ENCODE measurements around the gene ERICH2.

Gene ERICH2

GRCh38 chr2:170829036-170829435, 58.9 kb downstream of the ERICH2 start:
- H2BK15ac ChIP-seq (replicated peaks; ENCODE audit: low read depth), result no peak overlapping the region
- no peak overlapping the region for H4K8ac ChIP-seq (ENCODE audit: low read depth, low read length)
- no peaks in the 10 kb centered on the region for H3K36me3 ChIP-seq (ENCODE audit: control insufficient read depth, insufficient read depth, low read length)
- H3K9ac ChIP-seq (ENCODE audit: low read length), result no peak overlapping the region
- no peak overlapping the region for H3K4me2 ChIP-seq (ENCODE audit: low read length)
- no peak overlapping the region for H2BK120ac ChIP-seq (ENCODE audit: low read depth, low read length)
- H3K79me1 ChIP-seq (ENCODE audit: low read length), result no peaks in the 10 kb centered on the region
- H3K79me2 ChIP-seq (ENCODE audit: control insufficient read depth, insufficient read depth, low read length), result no peaks in the 10 kb centered on the region
- no peak for DNase-seq
- WGBS (ENCODE audit: extremely low coverage, insufficient coverage, low lambda C conversion rate), result no CpG with 5 or more reads among the region's 2 CpGs
- H3K56ac ChIP-seq (ENCODE audit: low read length), result no peak overlapping the region
- no peaks in the 10 kb centered on the region for H3K27me3 ChIP-seq (ENCODE audit: insufficient read depth, low read length, poor library complexity)
- H3K27ac ChIP-seq (ENCODE audit: low read depth, low read length), result no peak overlapping the region
- H3K4me1 ChIP-seq (ENCODE audit: control insufficient read depth, low read depth, low read length), result peaks cover under 1% of the 10 kb centered on the region
- H3K4ac ChIP-seq (ENCODE audit: low read depth, low read length), result no peak overlapping the region
- H2AK5ac ChIP-seq (ENCODE audit: low read length), result no peak overlapping the region
- no peak overlapping the region for H4K5ac ChIP-seq (ENCODE audit: low read length)
- no peak overlapping the region for H3K23ac ChIP-seq (ENCODE audit: low read length)
- no peak overlapping the region for H2BK5ac ChIP-seq (ENCODE audit: low read length)
- H3K18ac ChIP-seq (ENCODE audit: low read length), result no peak overlapping the region
- no peak overlapping the region for H3K4me3 ChIP-seq (ENCODE audit: low read length)

GRCh38 chr2:170830166-170830565, 60.0 kb downstream of the ERICH2 start:
- no peaks in the 10 kb centered on the region for H3K79me2 ChIP-seq (ENCODE audit: control insufficient read depth, insufficient read depth, low read length)
- H3K4me2 ChIP-seq (ENCODE audit: low read length), result no peak overlapping the region
- H3K4me3 ChIP-seq (ENCODE audit: low read length), result no peak overlapping the region
- no peaks in the 10 kb centered on the region for H3K79me1 ChIP-seq (ENCODE audit: low read length)
- no peak for DNase-seq
- H4K8ac ChIP-seq (ENCODE audit: low read depth, low read length), result no peak overlapping the region
- no peak overlapping the region for H3K4ac ChIP-seq (ENCODE audit: low read depth, low read length)
- no peak overlapping the region for H2BK120ac ChIP-seq (ENCODE audit: low read depth, low read length)
- H3K27ac ChIP-seq (ENCODE audit: low read depth, low read length), result no peak overlapping the region
- H3K18ac ChIP-seq (ENCODE audit: low read length), result no peak overlapping the region
- H4K5ac ChIP-seq (ENCODE audit: low read length), result no peak overlapping the region
- no peak overlapping the region for H3K56ac ChIP-seq (ENCODE audit: low read length)
- H3K36me3 ChIP-seq (ENCODE audit: control insufficient read depth, insufficient read depth, low read length), result no peaks in the 10 kb centered on the region
- no peak overlapping the region for H2AK5ac ChIP-seq (ENCODE audit: low read length)
- no peak overlapping the region for H2BK15ac ChIP-seq (replicated peaks; ENCODE audit: low read depth)
- no peak overlapping the region for H3K9ac ChIP-seq (ENCODE audit: low read length)
- H3K23ac ChIP-seq (ENCODE audit: low read length), result no peak overlapping the region
- WGBS (ENCODE audit: extremely low coverage, insufficient coverage, low lambda C conversion rate), result no CpG with 5 or more reads among the region's 3 CpGs
- H3K4me1 ChIP-seq (ENCODE audit: control insufficient read depth, low read depth, low read length), result no peaks in the 10 kb centered on the region
- no peaks in the 10 kb centered on the region for H3K27me3 ChIP-seq (ENCODE audit: insufficient read depth, low read length, poor library complexity)
- H2BK5ac ChIP-seq (ENCODE audit: low read length), result no peak overlapping the region

DNA sequence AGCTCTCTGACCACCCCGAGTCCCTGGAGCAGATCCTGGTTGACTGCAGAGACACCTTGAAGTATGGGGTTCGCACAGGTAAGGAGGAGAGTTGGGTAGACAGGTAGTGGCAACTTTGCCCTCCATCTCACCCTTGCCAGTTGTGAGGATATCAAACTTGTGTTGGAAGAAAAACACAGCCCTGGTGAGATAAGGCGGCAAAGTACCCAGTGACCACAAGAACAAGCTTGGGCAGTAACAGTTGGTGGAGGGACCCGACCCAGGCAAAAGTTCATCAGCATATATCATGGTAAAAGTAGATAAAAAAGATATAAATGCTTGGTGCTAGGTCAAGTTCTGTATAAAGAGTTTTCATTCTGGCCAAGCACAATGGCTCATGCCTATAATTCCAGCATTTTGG, 60.9 kb downstream of the ERICH2 start:
- Histone ChIP-seq H3K4me2 (ENCODE audit: low read length) (no peak overlapping the region), H3K9ac (ENCODE audit: low read length) (no peak overlapping the region), H2BK120ac (ENCODE audit: low read depth, low read length) (no peak overlapping the region), H3K27me3 (ENCODE audit: insufficient read depth, low read length, poor library complexity) (no peaks in the 10 kb centered on the region), H3K36me3 (ENCODE audit: control insufficient read depth, insufficient read depth, low read length) (peaks cover under 1% of the 10 kb centered on the region), H2BK5ac (ENCODE audit: low read length) (no peak overlapping the region), H3K79me1 (ENCODE audit: low read length) (no peaks in the 10 kb centered on the region), H3K27ac (ENCODE audit: low read depth, low read length) (no peak overlapping the region), H3K79me2 (ENCODE audit: control insufficient read depth, insufficient read depth, low read length) (no peaks in the 10 kb centered on the region), H3K18ac (ENCODE audit: low read length) (no peak overlapping the region), H4K5ac (ENCODE audit: low read length) (no peak overlapping the region), H2AK5ac (ENCODE audit: low read length) (no peak overlapping the region), H3K4me1 (ENCODE audit: control insufficient read depth, low read depth, low read length) (no peaks in the 10 kb centered on the region), H3K4ac (ENCODE audit: low read depth, low read length) (no peak overlapping the region), H3K23ac (ENCODE audit: low read length) (no peak overlapping the region), H3K4me3 (ENCODE audit: low read length) (no peak overlapping the region), H4K8ac (ENCODE audit: low read depth, low read length) (no peak overlapping the region), H2BK15ac (replicated peaks; ENCODE audit: low read depth) (no peak overlapping the region), H3K56ac (ENCODE audit: low read length) (no peak overlapping the region)
- no CpG with 5 or more reads among the region's 4 CpGs for WGBS (ENCODE audit: extremely low coverage, insufficient coverage, low lambda C conversion rate)
- DNase-seq, result no peak

- H3K79me1 ChIP-seq (ENCODE audit: low read length), result no peaks in the 10 kb centered on the region
- H2BK15ac ChIP-seq (replicated peaks; ENCODE audit: low read depth), result no peak overlapping the region
- H3K4me2 ChIP-seq (ENCODE audit: low read length), result no peak overlapping the region
- H3K18ac ChIP-seq (ENCODE audit: low read length), result no peak overlapping the region
- no peak overlapping the region for H2AK5ac ChIP-seq (ENCODE audit: low read length)
- no peak overlapping the region for H4K8ac ChIP-seq (ENCODE audit: low read depth, low read length)
- no peak overlapping the region for H3K4ac ChIP-seq (ENCODE audit: low read depth, low read length)
- no peak overlapping the region for H3K23ac ChIP-seq (ENCODE audit: low read length)
- H3K9ac ChIP-seq (ENCODE audit: low read length), result no peak overlapping the region
- no peak overlapping the region for H2BK5ac ChIP-seq (ENCODE audit: low read length)
- no peaks in the 10 kb centered on the region for H3K27me3 ChIP-seq (ENCODE audit: insufficient read depth, low read length, poor library complexity)
- peaks cover 3% of the 10 kb centered on the region for H3K36me3 ChIP-seq (ENCODE audit: control insufficient read depth, insufficient read depth, low read length)
- no peak overlapping the region for H3K56ac ChIP-seq (ENCODE audit: low read length)
- H3K4me3 ChIP-seq (ENCODE audit: low read length), result no peak overlapping the region
- DNase-seq, result no peak
- H3K27ac ChIP-seq (ENCODE audit: low read depth, low read length), result no peak overlapping the region
- no peaks in the 10 kb centered on the region for H3K4me1 ChIP-seq (ENCODE audit: control insufficient read depth, low read depth, low read length)
- H2BK120ac ChIP-seq (ENCODE audit: low read depth, low read length), result no peak overlapping the region
- WGBS (ENCODE audit: extremely low coverage, insufficient coverage, low lambda C conversion rate), result no CpG with 5 or more reads among the region's 5 CpGs
- H4K5ac ChIP-seq (ENCODE audit: low read length), result no peak overlapping the region
- no peaks in the 10 kb centered on the region for H3K79me2 ChIP-seq (ENCODE audit: control insufficient read depth, insufficient read depth, low read length)
These were observed 65.8 kb downstream of the ERICH2 start for GRCh38 chr2:170836027-170836426.

GRCh38 chr2:170840717-170841210, 70.6 kb downstream of the ERICH2 start:
- H3K4me1 ChIP-seq (ENCODE audit: control insufficient read depth, low read depth, low read length), result no peaks in the 10 kb centered on the region
- H2BK15ac ChIP-seq (replicated peaks; ENCODE audit: low read depth), result no peak overlapping the region
- no peak overlapping the region for H3K27ac ChIP-seq (ENCODE audit: low read depth, low read length)
- H4K5ac ChIP-seq (ENCODE audit: low read length), result no peak overlapping the region
- H2AK5ac ChIP-seq (ENCODE audit: low read length), result no peak overlapping the region
- no peak overlapping the region for H3K9ac ChIP-seq (ENCODE audit: low read length)
- DNase-seq, result no peak
- H3K4me3 ChIP-seq (ENCODE audit: low read length), result no peak overlapping the region
- WGBS (ENCODE audit: extremely low coverage, insufficient coverage, low lambda C conversion rate), result no CpG with 5 or more reads among the region's 4 CpGs
- no peak overlapping the region for H2BK120ac ChIP-seq (ENCODE audit: low read depth, low read length)
- no peaks in the 10 kb centered on the region for H3K79me1 ChIP-seq (ENCODE audit: low read length)
- no peak overlapping the region for H3K18ac ChIP-seq (ENCODE audit: low read length)
- no peak overlapping the region for H2BK5ac ChIP-seq (ENCODE audit: low read length)
- H3K4ac ChIP-seq (ENCODE audit: low read depth, low read length), result no peak overlapping the region
- no peak overlapping the region for H3K4me2 ChIP-seq (ENCODE audit: low read length)
- H3K79me2 ChIP-seq (ENCODE audit: control insufficient read depth, insufficient read depth, low read length), result no peaks in the 10 kb centered on the region
- no peak overlapping the region for H4K8ac ChIP-seq (ENCODE audit: low read depth, low read length)
- no peaks in the 10 kb centered on the region for H3K27me3 ChIP-seq (ENCODE audit: insufficient read depth, low read length, poor library complexity)
- peaks cover 4% of the 10 kb centered on the region for H3K36me3 ChIP-seq (ENCODE audit: control insufficient read depth, insufficient read depth, low read length)
- H3K23ac ChIP-seq (ENCODE audit: low read length), result no peak overlapping the region
- H3K56ac ChIP-seq (ENCODE audit: low read length), result no peak overlapping the region

GRCh38 chr2:170842785-170843184, 72.6 kb downstream of the ERICH2 start:
- Histone ChIP-seq H2BK5ac (ENCODE audit: low read length) (no peak overlapping the region), H2BK15ac (replicated peaks; ENCODE audit: low read depth) (no peak overlapping the region), H3K4me2 (ENCODE audit: low read length) (no peak overlapping the region), H3K36me3 (ENCODE audit: control insufficient read depth, insufficient read depth, low read length) (peaks cover 1% of the 10 kb centered on the region), H3K27ac (ENCODE audit: low read depth, low read length) (no peak overlapping the region), H3K23ac (ENCODE audit: low read length) (no peak overlapping the region), H4K5ac (ENCODE audit: low read length) (no peak overlapping the region), H4K8ac (ENCODE audit: low read depth, low read length) (no peak overlapping the region), H3K9ac (ENCODE audit: low read length) (no peak overlapping the region), H3K79me2 (ENCODE audit: control insufficient read depth, insufficient read depth, low read length) (no peaks in the 10 kb centered on the region), H3K18ac (ENCODE audit: low read length) (no peak overlapping the region), H3K27me3 (ENCODE audit: insufficient read depth, low read length, poor library complexity) (no peaks in the 10 kb centered on the region), H3K56ac (ENCODE audit: low read length) (no peak overlapping the region), H3K4me3 (ENCODE audit: low read length) (no peak overlapping the region), H3K4ac (ENCODE audit: low read depth, low read length) (no peak overlapping the region), H3K4me1 (ENCODE audit: control insufficient read depth, low read depth, low read length) (no peaks in the 10 kb centered on the region), H2AK5ac (ENCODE audit: low read length) (no peak overlapping the region), H2BK120ac (ENCODE audit: low read depth, low read length) (no peak overlapping the region), H3K79me1 (ENCODE audit: low read length) (no peaks in the 10 kb centered on the region)
- no peak for DNase-seq
- no CpG with 5 or more reads among the region's 2 CpGs for WGBS (ENCODE audit: extremely low coverage, insufficient coverage, low lambda C conversion rate)
